ENCODE measurements around the gene SPAG16. TPM values are rescaled to one million over a fixed set of nuclear protein-coding genes. Genes with fewer than 3 reads are reported as not detected.

The SPAG16 gene
- total RNA-seq, 1 experiment from 2014 or later = 13.0 TPM

- Histone ChIP-seq H3K27me3 (ENCODE audit: control insufficient read depth, insufficient read depth, low read length) (no peaks in the 10 kb centered on the region), H3K9me3 (ENCODE audit: control insufficient read depth, insufficient read depth, low read depth, low read length) (no peaks in the 10 kb centered on the region), H3K4me1 (ENCODE audit: control insufficient read depth, insufficient read depth, low read length) (no peaks in the 10 kb centered on the region), H3K36me3 (ENCODE audit: control insufficient read depth, insufficient read depth, low read length) (no peaks in the 10 kb centered on the region), H3K4me3 (ENCODE audit: low read depth in 2 of 2, low read length in 2 of 2) (no peak overlapping the region), H3K27ac (ENCODE audit: low read length) (no peak overlapping the region)
- no peak for ATAC-seq
- ChIA-PET POLR2A (no interaction called here), CTCF (no interaction called here)
- BruUV-seq (replicated peaks) = no TSS peak
- TF ChIP-seq SIN3A (IDR thresholded peaks at IDR 0.05; ENCODE audit: borderline replicate concordance, insufficient read depth, low read depth, low read length) (no peak), REST (IDR thresholded peaks at IDR 0.05; ENCODE audit: insufficient read depth in 1 of 2, low read depth in 2 of 2, low read length in 1 of 2) (no peak), POLR2AphosphoS5 (IDR thresholded peaks at IDR 0.05; ENCODE audit: low read depth, low read length) (no peak), TCF7L2 (IDR thresholded peaks at IDR 0.05; ENCODE audit: low read depth, low read length) (no peak), CTCF (IDR thresholded peaks at IDR 0.05) (no peak)
- in situ Hi-C loops (cut with HindIII; ENCODE audit: low pct_unique_long_range_greater_than_20kb, low sequenced_read_pairs) = no loop called here
- DNase-seq (ENCODE audit: low read depth, low spot score) = no peak
- intact Hi-C loops (cut with micrococcal nuclease; ENCODE audit: unreplicated experiment) = no loop called here
Observed at GRCh38 chr2:213868526-213868925, 584.3 kb downstream of the SPAG16 start.

- intact Hi-C loops (cut with micrococcal nuclease; ENCODE audit: unreplicated experiment) (no loop called here), in situ Hi-C loops (cut with HindIII; ENCODE audit: low pct_unique_long_range_greater_than_20kb, low sequenced_read_pairs) (no loop called here)
- no peak for DNase-seq (ENCODE audit: low read depth, low spot score)
- Histone ChIP-seq H3K9me3 (ENCODE audit: control insufficient read depth, insufficient read depth, low read depth, low read length) (no peaks in the 10 kb centered on the region), H3K4me3 (ENCODE audit: low read depth in 2 of 2, low read length in 2 of 2) (no peak overlapping the region), H3K27ac (ENCODE audit: low read length) (no peak overlapping the region), H3K36me3 (ENCODE audit: control insufficient read depth, insufficient read depth, low read length) (no peaks in the 10 kb centered on the region), H3K27me3 (ENCODE audit: control insufficient read depth, insufficient read depth, low read length) (no peaks in the 10 kb centered on the region), H3K4me1 (ENCODE audit: control insufficient read depth, insufficient read depth, low read length) (no peaks in the 10 kb centered on the region)
- TF ChIP-seq SIN3A (IDR thresholded peaks at IDR 0.05; ENCODE audit: borderline replicate concordance, insufficient read depth, low read depth, low read length) (no peak), REST (IDR thresholded peaks at IDR 0.05; ENCODE audit: insufficient read depth in 1 of 2, low read depth in 2 of 2, low read length in 1 of 2) (no peak), POLR2AphosphoS5 (IDR thresholded peaks at IDR 0.05; ENCODE audit: low read depth, low read length) (no peak), CTCF (IDR thresholded peaks at IDR 0.05) (no peak), TCF7L2 (IDR thresholded peaks at IDR 0.05; ENCODE audit: low read depth, low read length) (no peak)
- ChIA-PET CTCF (no interaction called here), POLR2A (no interaction called here)
- ATAC-seq = no peak
- no TSS peak for BruUV-seq (replicated peaks)
Observed at GRCh38 chr2:213885485-213885884, 601.2 kb downstream of the SPAG16 start.

Data from Panc1 (cell line).